Upper lobe of left lung (tissue), 4 donors: ENCODE results near the gene TPTE2.
"Not testable (repeated sequence)": the region's sequence is repeated elsewhere in the genome, so short reads cannot be mapped to it uniquely, and the experiment has no call there.

ENCODE experiments used
- EP300 ChIP-seq, 4 donors: sonication (generic); formaldehyde crosslinking; IDR thresholded peaks; one replicate each; pipeline ENCODE4 v1.5.1; 2017; ENCODE audit warnings: antibody characterized with exemption in 4 of 4, control low read depth in 2 of 4
- TF ChIP-seq, protein P1 (sequence below), 6 experiments: fragments of 450-650 bp in 4 of 6; fragments of 200-600 bp in 2 of 6; sonication (generic) in 2 of 6; IDR thresholded peaks; one replicate each; pipeline ENCODE4 v1.5.1; 2016 to 2019; ENCODE audit warnings: antibody characterized with exemption in 6 of 6

DNA sequence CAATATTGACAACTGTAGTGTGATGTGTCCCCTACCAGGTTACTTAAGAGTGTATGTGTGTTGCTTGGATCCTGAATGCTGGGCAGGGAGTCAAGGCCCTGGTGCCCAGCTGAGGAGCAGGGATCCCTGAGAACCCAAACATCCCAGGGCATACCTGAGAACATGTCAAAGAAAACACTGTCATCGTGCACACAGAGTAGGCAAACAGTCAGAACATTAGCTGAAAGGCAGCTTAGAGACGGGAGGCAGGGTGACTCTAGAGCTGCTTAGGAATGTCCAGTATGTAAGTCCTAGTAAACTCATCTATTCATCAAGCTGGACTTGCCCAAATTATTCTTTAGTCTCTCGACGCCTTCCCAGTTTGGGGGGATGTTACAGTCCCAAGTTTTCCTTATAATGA, 4.0 kb downstream of the TPTE2 start:
- TF ChIP-seq, protein P1, sequence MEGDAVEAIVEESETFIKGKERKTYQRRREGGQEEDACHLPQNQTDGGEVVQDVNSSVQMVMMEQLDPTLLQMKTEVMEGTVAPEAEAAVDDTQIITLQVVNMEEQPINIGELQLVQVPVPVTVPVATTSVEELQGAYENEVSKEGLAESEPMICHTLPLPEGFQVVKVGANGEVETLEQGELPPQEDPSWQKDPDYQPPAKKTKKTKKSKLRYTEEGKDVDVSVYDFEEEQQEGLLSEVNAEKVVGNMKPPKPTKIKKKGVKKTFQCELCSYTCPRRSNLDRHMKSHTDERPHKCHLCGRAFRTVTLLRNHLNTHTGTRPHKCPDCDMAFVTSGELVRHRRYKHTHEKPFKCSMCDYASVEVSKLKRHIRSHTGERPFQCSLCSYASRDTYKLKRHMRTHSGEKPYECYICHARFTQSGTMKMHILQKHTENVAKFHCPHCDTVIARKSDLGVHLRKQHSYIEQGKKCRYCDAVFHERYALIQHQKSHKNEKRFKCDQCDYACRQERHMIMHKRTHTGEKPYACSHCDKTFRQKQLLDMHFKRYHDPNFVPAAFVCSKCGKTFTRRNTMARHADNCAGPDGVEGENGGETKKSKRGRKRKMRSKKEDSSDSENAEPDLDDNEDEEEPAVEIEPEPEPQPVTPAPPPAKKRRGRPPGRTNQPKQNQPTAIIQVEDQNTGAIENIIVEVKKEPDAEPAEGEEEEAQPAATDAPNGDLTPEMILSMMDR (IDR thresholded peaks at IDR 0.05) = not testable (repeated sequence)
- TF ChIP-seq EP300 (IDR thresholded peaks at IDR 0.05) = not testable (repeated sequence)
